Common myeloid progenitor, CD34-positive (primary cell): ENCODE data around the gene KCNQ5.
A peak's percentile ranks its signal among the peaks of the same experiment; 100 is the strongest.

Experiments used
- CTCF ChIA-PET: fragments of 350-600 bp; sonication (Branson Sonifier 250); formaldehyde crosslinking; loops from one replicate; lab custom pipeline; 2021; ENCODE audit warnings: antibody characterized with exemption; lab: Charles Lee
- POLR2A ChIA-PET: fragments of 350-600 bp; sonication (Branson Sonifier 250); formaldehyde crosslinking; loops from one replicate; lab custom pipeline; 2021; ENCODE audit warnings: antibody characterized with exemption; lab: Charles Lee
- DNase-seq, 3 donors: peaks; one replicate each; pipeline versions ENCODE4 v3.0.0 to v3.0.0-alpha.2; 2013
- H3K27ac ChIP-seq, 2 experiments: 1 replicate in 1 of 2; 2 replicates in 1 of 2; pipeline ENCODE4 v1.7.0; 2013; ENCODE audit warnings: inconsistent platforms in 2 of 2, low read length in 2 of 2, mild to moderate bottlenecking in 2 of 2, low read depth in 1 of 2, moderate library complexity in 1 of 2; ENCODE audit not compliant: severe bottlenecking in 2 of 2, insufficient read depth in 1 of 2, poor library complexity in 1 of 2
- H3K27me3 ChIP-seq, 5 experiments: replicated peaks in 2 of 5; 1 replicate in 3 of 5; 2 replicates in 2 of 5; pipeline versions ENCODE4 v1.6.1 to v1.7.0; 2013; ENCODE audit warnings: low read length in 4 of 5, mild to moderate bottlenecking in 2 of 5, moderate library complexity in 2 of 5, inconsistent platforms in 1 of 5; ENCODE audit not compliant: insufficient read depth in 5 of 5, control insufficient read depth in 4 of 5
- H3K36me3 ChIP-seq, 4 experiments: 1 replicate in 2 of 4; 2 replicates in 2 of 4; pipeline versions ENCODE4 v1.6.1 to v1.7.0; 2013; ENCODE audit warnings: low read length in 3 of 4, control low read depth in 1 of 4, mild to moderate bottlenecking in 1 of 4; ENCODE audit not compliant: control insufficient read depth in 4 of 4, insufficient read depth in 4 of 4
- H3K4me1 ChIP-seq, 4 experiments: 1 replicate in 3 of 4; 2 replicates in 1 of 4; pipeline versions ENCODE4 v1.6.1 to v1.7.1; 2013; ENCODE audit warnings: low read length in 3 of 4, mild to moderate bottlenecking in 3 of 4, control low read depth in 1 of 4, inconsistent platforms in 1 of 4, moderate library complexity in 1 of 4; ENCODE audit not compliant: control insufficient read depth in 4 of 4, insufficient read depth in 4 of 4; ENCODE audit errors: control extremely low read depth in 1 of 4
- H3K4me3 ChIP-seq, 7 experiments: 1 replicate in 4 of 7; 2 replicates in 3 of 7; pipeline versions ENCODE4 v1.5.1 to v1.7.0; 2013; ENCODE audit warnings: mild to moderate bottlenecking in 7 of 7, low read length in 6 of 7, moderate library complexity in 6 of 7, inconsistent platforms in 2 of 7, low read depth in 2 of 7, control low read depth in 1 of 7; ENCODE audit not compliant: insufficient read depth in 4 of 7, control insufficient read depth in 1 of 7; ENCODE audit errors: extremely low read depth in 1 of 7
- H3K9me3 ChIP-seq, 5 experiments: 1 replicate in 4 of 5; 2 replicates in 1 of 5; pipeline versions ENCODE4 v1.6.1 to v1.7.1; 2013; ENCODE audit warnings: low read length in 4 of 5, mild to moderate bottlenecking in 2 of 5, inconsistent platforms in 1 of 5, low read depth in 1 of 5, moderate library complexity in 1 of 5; ENCODE audit not compliant: control insufficient read depth in 4 of 5, insufficient read depth in 2 of 5; ENCODE audit errors: control extremely low read depth in 1 of 5
- WGBS: methylation state at CpG from one replicate; pipeline ENCODE4 v1.1.5; 2013; ENCODE audit not compliant: insufficient coverage; 5-methylcytosine and 5-hydroxymethylcytosine counted together

Gene KCNQ5

DNA sequence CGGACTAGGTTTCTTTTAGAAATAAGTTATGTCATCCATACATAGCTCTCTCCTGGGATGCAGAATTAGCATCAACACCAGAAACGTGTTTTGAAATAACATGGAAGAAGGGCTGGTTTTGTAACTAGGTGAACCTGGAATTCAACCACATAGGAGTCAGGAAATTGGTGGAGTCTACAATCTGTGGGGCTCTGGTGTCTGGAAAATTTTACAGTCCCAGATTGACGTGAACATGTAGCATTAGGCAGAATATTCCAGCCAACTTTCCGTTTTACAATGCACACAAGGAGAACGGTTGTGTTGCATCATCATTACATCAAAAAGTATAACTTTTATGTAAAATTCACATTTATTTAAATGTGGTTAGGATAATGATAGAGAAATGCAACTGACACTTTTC lies 1.9 kb downstream of the KCNQ5 start:
- 80% methylated on average over 1 of the region's 5 CpGs for WGBS
- no peak for DNase-seq
- Histone ChIP-seq H3K27ac (peak overlapping the region in 1 of 2 experiments; percentile 55), H3K27me3 (peaks cover 0 to 4% (median 0%) of the 10 kb centered on the region in 5 experiments), H3K4me1 (peaks cover 9 to 56% (median 42%) of the 10 kb centered on the region in 4 experiments), H3K9me3 (no peaks in the 10 kb centered on the region), H3K4me3 (peak overlapping the region in 6 of 7 experiments; percentile 34 to 90 (median 85)), H3K36me3 (peaks cover 0 to 10% (median 1%) of the 10 kb centered on the region in 4 experiments)
- ChIA-PET POLR2A (no interaction called here), CTCF (interaction anchor here (1.2 to 10.7 kb wide), 2 partner anchors 16 to 507 kb away, joined by 5 to 173 read pairs; no protein-coding TSS in a partner anchor)

DNA sequence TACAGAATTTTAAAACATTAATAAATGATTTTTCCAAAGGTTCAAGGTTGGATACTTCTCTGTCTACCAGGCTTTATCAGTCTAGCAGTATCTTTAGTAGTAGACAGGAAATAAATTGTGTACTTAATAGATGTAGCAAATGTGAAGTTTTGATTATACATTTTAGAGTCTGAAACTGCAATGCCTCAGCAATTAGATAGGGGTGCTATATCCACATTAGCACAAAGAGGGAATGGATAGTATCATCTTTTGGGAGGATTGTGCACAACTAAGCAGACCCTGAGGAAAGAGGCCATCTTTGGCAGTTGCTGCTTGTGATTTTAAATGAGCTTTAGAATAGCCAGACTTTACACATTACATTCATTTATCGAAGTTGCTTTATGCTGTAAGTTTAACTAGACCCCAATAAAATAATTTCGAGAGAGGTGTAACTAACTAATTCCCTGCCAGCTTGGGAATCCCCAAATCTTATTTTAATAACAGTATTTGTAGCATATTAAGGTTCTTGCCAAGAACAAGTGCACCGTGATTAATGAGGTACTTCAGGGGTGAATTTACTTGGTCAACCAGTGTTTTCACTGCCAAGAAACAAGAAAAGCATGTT lies 2.8 kb downstream of the KCNQ5 start:
- no CpG with 5 or more reads among the region's 3 CpGs for WGBS
- Histone ChIP-seq H3K27me3 (peaks cover 0 to 4% (median 0%) of the 10 kb centered on the region in 5 experiments), H3K27ac (no peak overlapping the region), H3K4me3 (peak overlapping the region in 1 of 7 experiments; percentile 85), H3K36me3 (peaks cover 0 to 10% (median 1%) of the 10 kb centered on the region in 4 experiments), H3K4me1 (peaks cover 9 to 50% (median 40%) of the 10 kb centered on the region in 4 experiments), H3K9me3 (no peaks in the 10 kb centered on the region)
- POLR2A ChIA-PET = no interaction called here
- peak; percentile 42 to 67 (median 63) for DNase-seq
- CTCF ChIA-PET = interaction anchor here (0.6 to 1.1 kb wide), 6 partner anchors 9 to 507 kb away, joined by 3 to 8 read pairs (median 3); no protein-coding TSS in a partner anchor

DNA sequence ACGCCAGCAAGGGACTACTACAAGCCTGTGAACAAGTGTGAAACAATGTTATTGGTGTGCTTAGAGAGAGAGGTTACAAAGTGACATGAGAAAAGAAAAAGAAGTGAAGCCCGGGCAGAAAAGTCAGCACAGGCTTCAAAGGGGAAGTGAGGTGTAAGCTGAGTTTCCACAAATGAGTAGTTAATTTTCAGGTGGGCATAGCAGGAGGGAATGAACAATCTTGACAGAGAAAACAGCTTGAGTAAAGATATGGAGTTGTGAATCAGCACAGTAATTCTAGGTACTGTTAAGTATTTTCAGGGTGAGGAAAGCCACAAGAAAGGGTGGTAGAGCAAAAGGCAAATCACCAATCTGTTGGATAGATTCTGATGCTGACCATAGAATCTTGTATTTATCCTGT lies 4.3 kb downstream of the KCNQ5 start:
- no peak for DNase-seq
- Histone ChIP-seq H3K4me1 (peaks cover 4 to 36% (median 25%) of the 10 kb centered on the region in 4 experiments), H3K36me3 (peaks cover 0 to 10% (median 1%) of the 10 kb centered on the region in 4 experiments), H3K9me3 (no peaks in the 10 kb centered on the region), H3K27me3 (peaks cover 0 to 2% (median 0%) of the 10 kb centered on the region in 5 experiments), H3K4me3 (no peak overlapping the region), H3K27ac (no peak overlapping the region)
- ChIA-PET CTCF (no interaction called here), POLR2A (no interaction called here)
- WGBS = 78% methylated on average over 2 of the region's 2 CpGs

DNA sequence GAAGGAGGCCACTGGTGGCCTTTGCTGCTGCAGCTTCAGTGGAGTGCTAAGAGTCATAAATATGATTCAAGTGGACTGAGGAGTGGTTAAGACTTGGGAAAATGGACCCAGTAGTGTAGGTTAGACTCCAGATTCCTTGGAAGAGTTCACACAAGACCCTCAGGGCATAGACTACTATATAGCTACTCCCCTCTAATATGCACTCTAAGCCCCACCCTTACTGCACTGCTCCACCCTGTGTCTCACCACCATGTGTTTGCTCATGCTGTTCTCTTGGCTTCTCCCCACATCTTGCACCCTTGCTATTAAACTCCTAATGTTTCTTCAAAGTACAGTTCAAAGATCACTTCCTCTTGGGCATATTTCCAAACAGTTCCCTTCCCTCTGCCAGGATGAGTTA lies 5.7 kb downstream of the KCNQ5 start:
- Histone ChIP-seq H3K4me1 (peaks cover 4 to 27% (median 16%) of the 10 kb centered on the region in 4 experiments), H3K27me3 (no peaks in the 10 kb centered on the region), H3K4me3 (no peak overlapping the region), H3K36me3 (peaks cover 0 to 12% (median 2%) of the 10 kb centered on the region in 4 experiments), H3K27ac (no peak overlapping the region), H3K9me3 (no peaks in the 10 kb centered on the region)
- DNase-seq = no peak
- CTCF ChIA-PET = interaction anchor here (1.2 to 1.8 kb wide), 4 partner anchors 11 to 504 kb away, joined by 3 to 6 read pairs (median 4); no protein-coding TSS in a partner anchor
- POLR2A ChIA-PET = no interaction called here

DNA sequence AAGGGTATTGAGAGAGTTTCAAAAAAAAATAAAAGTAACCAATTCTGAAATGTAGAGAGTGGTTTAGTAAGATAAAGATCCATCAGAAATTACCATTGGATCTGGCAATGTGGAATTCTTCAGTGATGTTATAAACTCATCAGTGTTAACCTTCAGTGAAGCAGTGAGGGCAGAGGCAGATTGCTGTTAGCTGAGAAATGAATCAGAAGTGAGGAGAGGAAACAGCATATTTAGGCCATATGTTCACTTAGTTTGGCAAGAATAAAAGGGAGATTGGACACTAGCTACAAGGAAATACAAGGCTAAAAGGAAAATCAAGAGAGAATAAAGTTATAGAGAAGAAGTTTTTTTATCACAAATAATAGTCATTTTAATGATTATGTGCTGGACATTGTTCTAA lies 9.6 kb downstream of the KCNQ5 start:
- Histone ChIP-seq H3K27me3 (no peaks in the 10 kb centered on the region), H3K27ac (no peak overlapping the region), H3K4me3 (no peak overlapping the region), H3K4me1 (peaks cover 0 to 11% (median 0%) of the 10 kb centered on the region in 4 experiments), H3K36me3 (peaks cover 0 to 12% (median 2%) of the 10 kb centered on the region in 4 experiments), H3K9me3 (peaks cover 0 to 3% (median 0%) of the 10 kb centered on the region in 5 experiments)
- no peak for DNase-seq
- ChIA-PET POLR2A (no interaction called here), CTCF (interaction anchor here (2.0 to 2.3 kb wide), 2 partner anchors 12 to 15 kb away, joined by 6 to 7 read pairs; no protein-coding TSS in a partner anchor)

DNA sequence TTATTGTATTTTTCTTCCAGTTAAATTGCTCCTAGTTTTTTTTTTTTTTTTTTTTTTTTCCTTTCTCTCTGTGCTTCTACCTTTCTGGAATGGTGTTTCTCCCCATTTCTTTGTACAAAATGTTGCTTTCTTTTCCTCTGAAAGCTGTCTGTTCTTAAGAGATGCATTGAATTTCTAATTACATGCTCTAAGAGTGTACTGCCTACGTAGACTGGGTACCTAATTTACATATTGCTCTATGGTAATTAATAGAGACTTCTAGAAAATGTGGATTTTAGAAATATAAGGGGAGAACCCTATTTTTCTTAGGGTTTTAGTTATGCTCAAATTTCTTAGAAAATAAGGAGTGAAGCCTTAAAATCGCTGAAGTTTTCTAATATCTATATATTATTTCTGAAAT lies 13.8 kb downstream of the KCNQ5 start:
- POLR2A ChIA-PET = no interaction called here
- H3K4me1 ChIP-seq = peaks cover 0 to 7% (median 0%) of the 10 kb centered on the region in 4 experiments
- peaks cover 0 to 3% (median 0%) of the 10 kb centered on the region in 5 experiments for H3K9me3 ChIP-seq
- WGBS = no CpG with 5 or more reads among the region's 2 CpGs
- DNase-seq = no peak
- no peak overlapping the region for H3K27ac ChIP-seq
- H3K27me3 ChIP-seq = no peaks in the 10 kb centered on the region
- CTCF ChIA-PET = interaction anchor here (1.7 kb wide), 1 partner anchor 19 kb away, joined by 4 read pairs; no protein-coding TSS in a partner anchor
- H3K36me3 ChIP-seq = peaks cover 0 to 2% (median 2%) of the 10 kb centered on the region in 4 experiments
- no peak overlapping the region for H3K4me3 ChIP-seq

DNA sequence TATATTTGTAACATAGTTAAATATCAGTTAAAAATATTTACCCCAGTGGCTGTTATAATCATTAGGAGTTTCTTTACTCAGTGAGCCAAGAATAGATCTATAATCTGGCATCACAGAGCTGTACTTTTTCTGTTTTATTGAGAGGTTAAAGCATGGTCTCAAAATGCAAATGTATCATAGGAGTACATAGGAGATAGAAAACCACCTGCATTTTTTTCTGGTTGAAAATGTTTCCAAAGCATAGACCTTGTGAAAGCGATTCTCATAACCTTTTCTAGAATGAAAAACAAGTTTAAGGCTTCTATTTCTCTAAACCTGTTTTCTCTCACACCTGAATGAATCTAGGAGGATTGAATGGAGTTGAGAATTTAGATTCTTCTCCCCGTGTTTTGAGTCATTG lies 14.4 kb downstream of the KCNQ5 start:
- WGBS = no CpG with 5 or more reads among the region's 2 CpGs
- no peak for DNase-seq

More for the DNA sequence above, 14.4 kb downstream of the KCNQ5 start:
- ChIA-PET POLR2A (no interaction called here), CTCF (interaction anchor here (1.7 kb wide), 1 partner anchor 20 kb away, joined by 4 read pairs; no protein-coding TSS in a partner anchor)
- Histone ChIP-seq H3K27ac (no peak overlapping the region), H3K4me3 (no peak overlapping the region), H3K27me3 (no peaks in the 10 kb centered on the region), H3K36me3 (peaks cover 0 to 2% (median 2%) of the 10 kb centered on the region in 4 experiments), H3K9me3 (peaks cover 0 to 3% (median 0%) of the 10 kb centered on the region in 5 experiments), H3K4me1 (peaks cover 0 to 7% (median 0%) of the 10 kb centered on the region in 4 experiments)
